Measurements from ENCODE around the gene PTTG2. TPM values are rescaled to one million over a fixed set of nuclear protein-coding genes. Genes with fewer than 3 reads are reported as not detected.
A peak's percentile ranks its signal among the peaks of the same experiment; 100 is the strongest.

Gene PTTG2
- total RNA-seq, 1 experiment from 2014 or later: not detected

DNA sequence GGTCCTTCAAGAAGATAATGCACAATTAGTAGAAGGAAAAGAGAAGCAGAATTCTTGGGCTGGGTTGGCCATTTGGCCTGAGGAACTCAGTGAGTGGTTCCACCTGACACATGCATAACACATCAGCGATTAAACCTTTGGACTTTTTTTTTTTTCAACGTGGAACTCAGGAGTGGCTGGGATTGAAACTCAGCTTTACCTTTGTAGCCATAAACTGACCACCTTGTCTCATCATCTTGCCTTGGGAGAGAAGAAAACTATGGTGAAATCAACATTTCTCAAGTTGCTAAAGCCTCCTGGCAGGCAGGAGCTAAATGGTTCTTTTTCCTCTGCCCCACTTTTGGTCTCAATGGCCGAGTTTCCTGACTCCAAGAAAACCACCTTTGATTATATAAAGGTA, 16.3 kb downstream of the PTTG2 start:
- peak overlapping the region; percentile 64 for H3K9ac ChIP-seq (ENCODE audit: low read length)
- no peaks in the 10 kb centered on the region for H3K9me2 ChIP-seq (replicated peaks; ENCODE audit: insufficient read depth, low read length)
- H4K20me1 ChIP-seq (ENCODE audit: insufficient read depth, low read depth, low read length): no peaks in the 10 kb centered on the region
- H3K36me3 ChIP-seq (ENCODE audit: insufficient read depth, low read length): no peaks in the 10 kb centered on the region
- H3K9me3 ChIP-seq (ENCODE audit: low read length): no peaks in the 10 kb centered on the region
- no peak overlapping the region for H2AFZ ChIP-seq (ENCODE audit: low read length)
- peaks cover 34% of the 10 kb centered on the region for H3K4me1 ChIP-seq (ENCODE audit: low read length)
- H3K4me2 ChIP-seq (ENCODE audit: low read depth, low read length, poor library complexity, severe bottlenecking): peak overlapping the region; percentile 61
- no peak for DNase-seq
- peaks cover 38% of the 10 kb centered on the region for H3K79me2 ChIP-seq (ENCODE audit: low read length)
- no peaks in the 10 kb centered on the region for H3K27me3 ChIP-seq (ENCODE audit: low read length)
- H3K4me3 ChIP-seq (ENCODE audit: low read length): peak overlapping the region; percentile 55
- H3K27ac ChIP-seq (ENCODE audit: low read length): no peak overlapping the region

DNA sequence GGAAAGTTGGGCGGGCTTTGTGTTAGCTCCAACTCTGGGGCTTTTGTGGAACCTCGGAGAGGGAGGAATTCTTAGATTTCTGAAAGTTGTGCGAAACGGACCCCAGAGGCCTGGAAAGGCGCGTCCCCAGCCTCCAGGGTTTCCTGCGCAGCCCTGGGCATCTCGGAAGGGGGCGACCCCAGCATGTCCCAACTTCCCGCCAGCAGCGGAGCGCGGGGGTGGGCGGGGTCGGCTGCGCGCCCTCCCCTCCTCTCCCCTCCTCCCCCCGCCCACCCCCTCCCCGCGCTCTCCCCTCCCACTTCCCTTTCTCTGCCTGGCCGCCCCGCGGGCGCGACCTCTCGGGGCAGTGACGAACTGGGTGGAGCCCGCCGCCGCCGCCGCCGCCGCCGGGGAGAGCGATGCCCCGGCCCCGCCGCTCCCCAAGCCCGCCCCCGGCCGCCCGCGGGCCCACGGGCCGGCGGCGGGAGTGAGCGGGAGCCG, 16.8 kb downstream of the PTTG2 start:
- peak overlapping the region; percentile 78 for H3K9ac ChIP-seq (ENCODE audit: low read length)
- H4K20me1 ChIP-seq (ENCODE audit: insufficient read depth, low read depth, low read length): no peaks in the 10 kb centered on the region
- H3K9me2 ChIP-seq (replicated peaks; ENCODE audit: insufficient read depth, low read length): no peaks in the 10 kb centered on the region
- no peaks in the 10 kb centered on the region for H3K36me3 ChIP-seq (ENCODE audit: insufficient read depth, low read length)
- no peaks in the 10 kb centered on the region for H3K27me3 ChIP-seq (ENCODE audit: low read length)
- no peak overlapping the region for H3K27ac ChIP-seq (ENCODE audit: low read length)
- H3K4me3 ChIP-seq (ENCODE audit: low read length): peak overlapping the region; percentile 80
- peak; percentile 92 for DNase-seq
- H3K9me3 ChIP-seq (ENCODE audit: low read length): no peaks in the 10 kb centered on the region
- H3K4me2 ChIP-seq (ENCODE audit: low read depth, low read length, poor library complexity, severe bottlenecking): peak overlapping the region; percentile 81
- peaks cover 44% of the 10 kb centered on the region for H3K79me2 ChIP-seq (ENCODE audit: low read length)
- peaks cover 34% of the 10 kb centered on the region for H3K4me1 ChIP-seq (ENCODE audit: low read length)
- peak overlapping the region; percentile 87; the same call in 1 of the 2 replicates for H2AFZ ChIP-seq (ENCODE audit: low read length)

DNA sequence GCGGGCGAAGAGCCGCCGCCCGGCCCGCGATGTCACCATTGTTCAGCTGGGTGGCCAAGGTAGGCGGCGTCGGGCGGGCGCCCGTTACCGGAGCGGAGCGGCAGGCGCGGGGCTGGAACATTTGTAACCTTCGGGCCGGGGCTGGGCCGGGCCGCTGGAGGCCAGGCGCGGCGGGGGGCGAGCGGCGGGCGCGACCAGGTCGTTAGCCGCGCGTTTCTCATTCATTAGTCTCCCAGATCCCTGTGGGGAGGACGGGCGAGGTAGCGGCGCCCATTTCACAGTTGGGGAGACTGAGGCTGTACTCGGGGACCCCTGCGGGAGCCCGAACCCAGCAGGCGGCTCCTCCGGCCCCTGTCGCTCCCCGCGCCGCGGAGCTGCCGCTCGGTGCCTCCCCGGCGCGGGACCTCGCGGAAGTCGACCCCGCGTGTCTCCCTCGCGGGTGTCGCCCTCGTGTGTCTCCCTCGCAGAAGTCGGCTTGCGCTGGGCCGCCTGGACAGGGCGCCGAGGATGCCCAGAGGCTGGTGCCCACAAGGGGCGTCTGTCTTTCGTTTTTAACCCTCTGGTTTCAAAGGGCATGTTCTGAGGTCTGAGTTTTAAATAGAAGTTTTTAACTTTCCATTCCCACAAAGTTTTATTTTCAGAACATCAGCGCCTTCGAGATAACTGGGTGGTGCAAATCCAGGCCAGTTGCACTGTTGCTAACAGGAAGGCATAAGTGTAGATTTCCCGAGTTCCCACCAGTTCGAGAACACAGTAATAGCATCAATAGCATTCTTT, 17.5 kb downstream of the PTTG2 start:
- Histone ChIP-seq H3K4me2 (ENCODE audit: low read depth, low read length, poor library complexity, severe bottlenecking) (peak overlapping the region; percentile 81), H3K27ac (ENCODE audit: low read length) (no peak overlapping the region), H3K9me2 (replicated peaks; ENCODE audit: insufficient read depth, low read length) (no peaks in the 10 kb centered on the region), H3K9me3 (ENCODE audit: low read length) (no peaks in the 10 kb centered on the region), H3K36me3 (ENCODE audit: insufficient read depth, low read length) (no peaks in the 10 kb centered on the region), H2AFZ (ENCODE audit: low read length) (peak overlapping the region; percentile 87; the same call in 1 of the 2 replicates), H3K4me1 (ENCODE audit: low read length) (peaks cover 34% of the 10 kb centered on the region), H4K20me1 (ENCODE audit: insufficient read depth, low read depth, low read length) (no peaks in the 10 kb centered on the region), H3K27me3 (ENCODE audit: low read length) (no peaks in the 10 kb centered on the region), H3K9ac (ENCODE audit: low read length) (peak overlapping the region; percentile 78), H3K4me3 (ENCODE audit: low read length) (peak overlapping the region; percentile 80), H3K79me2 (ENCODE audit: low read length) (peaks cover 50% of the 10 kb centered on the region)
- peak; percentile 68 for DNase-seq

DNA sequence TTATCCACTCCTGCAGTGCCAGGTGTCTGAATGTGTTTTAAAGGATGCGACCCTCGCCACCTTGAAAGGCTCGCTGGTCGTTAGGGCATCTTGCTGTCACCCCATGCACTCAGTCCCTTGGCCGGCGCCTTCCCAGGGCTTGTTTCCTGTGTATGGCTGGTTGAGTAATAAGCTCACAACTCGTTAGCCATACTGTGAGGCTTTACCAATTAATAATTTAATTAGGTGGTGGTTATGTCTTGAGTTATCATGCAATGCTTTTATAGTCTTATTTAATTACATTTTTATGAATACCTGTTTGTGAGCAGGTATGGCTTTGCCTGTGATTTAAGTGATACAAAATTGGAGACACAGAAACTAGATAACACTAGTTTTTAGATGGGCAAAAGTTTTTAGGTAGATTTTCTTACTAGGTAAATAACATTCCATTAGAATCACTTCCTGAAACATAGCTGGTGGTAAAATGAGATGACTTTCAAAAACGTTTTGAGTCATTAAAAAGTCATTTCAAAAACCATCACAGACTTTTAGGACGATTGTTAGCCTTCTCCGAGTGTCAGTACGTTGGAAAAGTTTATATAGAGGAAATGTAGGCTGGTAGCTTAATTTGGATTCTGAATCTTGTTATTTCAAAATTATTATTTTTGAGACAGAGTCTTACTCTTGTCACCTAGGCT, 18.2 kb downstream of the PTTG2 start:
- Histone ChIP-seq H3K4me1 (ENCODE audit: low read length) (peaks cover 34% of the 10 kb centered on the region), H3K36me3 (ENCODE audit: insufficient read depth, low read length) (no peaks in the 10 kb centered on the region), H3K9ac (ENCODE audit: low read length) (peak overlapping the region; percentile 78), H3K27me3 (ENCODE audit: low read length) (no peaks in the 10 kb centered on the region), H3K27ac (ENCODE audit: low read length) (no peak overlapping the region), H3K4me2 (ENCODE audit: low read depth, low read length, poor library complexity, severe bottlenecking) (peak overlapping the region; percentile 81), H3K9me2 (replicated peaks; ENCODE audit: insufficient read depth, low read length) (no peaks in the 10 kb centered on the region), H3K9me3 (ENCODE audit: low read length) (no peaks in the 10 kb centered on the region), H2AFZ (ENCODE audit: low read length) (no peak overlapping the region), H3K79me2 (ENCODE audit: low read length) (peaks cover 53% of the 10 kb centered on the region), H3K4me3 (ENCODE audit: low read length) (peak overlapping the region; percentile 80), H4K20me1 (ENCODE audit: insufficient read depth, low read depth, low read length) (no peaks in the 10 kb centered on the region)
- DNase-seq: peak; percentile 63

DNA sequence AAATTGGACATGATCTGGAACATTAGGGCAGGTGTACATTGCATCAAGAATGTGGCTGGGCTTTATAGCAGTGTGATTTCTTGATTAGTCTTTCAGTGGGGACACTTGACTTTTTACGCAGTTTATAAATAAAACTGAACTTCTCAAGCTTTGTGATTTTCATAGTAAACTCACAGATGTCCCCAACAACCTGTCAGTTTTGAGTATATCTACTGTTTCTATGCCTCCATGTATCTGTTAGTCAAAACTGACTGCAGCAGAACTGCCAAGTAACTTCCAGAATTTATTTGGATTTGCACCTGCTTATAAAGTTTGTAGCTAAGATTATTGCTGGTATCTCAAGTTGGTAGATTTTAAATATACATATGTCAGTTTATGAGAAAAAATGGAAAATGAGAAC, 20.0 kb downstream of the PTTG2 start:
- Histone ChIP-seq H3K36me3 (ENCODE audit: insufficient read depth, low read length) (no peaks in the 10 kb centered on the region), H3K9me2 (replicated peaks; ENCODE audit: insufficient read depth, low read length) (no peaks in the 10 kb centered on the region), H3K79me2 (ENCODE audit: low read length) (peaks cover 67% of the 10 kb centered on the region), H2AFZ (ENCODE audit: low read length) (no peak overlapping the region), H3K9ac (ENCODE audit: low read length) (no peak overlapping the region), H3K4me1 (ENCODE audit: low read length) (peaks cover 34% of the 10 kb centered on the region), H3K27ac (ENCODE audit: low read length) (no peak overlapping the region), H3K27me3 (ENCODE audit: low read length) (no peaks in the 10 kb centered on the region), H4K20me1 (ENCODE audit: insufficient read depth, low read depth, low read length) (no peaks in the 10 kb centered on the region), H3K9me3 (ENCODE audit: low read length) (no peaks in the 10 kb centered on the region), H3K4me2 (ENCODE audit: low read depth, low read length, poor library complexity, severe bottlenecking) (no peak overlapping the region), H3K4me3 (ENCODE audit: low read length) (no peak overlapping the region)
- no peak for DNase-seq

DNA sequence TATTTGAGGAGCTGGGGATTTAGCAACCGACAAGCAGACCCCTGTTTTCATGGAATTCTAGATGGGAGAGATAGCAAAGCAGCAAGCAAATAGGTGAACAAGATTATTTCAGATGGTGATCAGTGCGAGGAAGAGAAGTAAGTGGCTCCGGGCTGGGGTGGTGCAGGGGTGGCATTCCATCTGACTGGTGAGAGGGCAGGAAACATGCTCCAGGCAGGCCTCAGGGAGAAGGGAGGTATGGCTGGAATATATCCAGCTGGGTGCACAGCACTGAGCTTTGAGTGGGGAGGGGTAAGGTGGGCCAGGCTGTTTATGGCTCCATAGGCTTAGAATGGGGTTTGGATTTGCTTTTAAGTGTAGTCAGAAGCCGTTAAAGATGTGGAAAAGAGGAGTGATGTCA, 21.2 kb downstream of the PTTG2 start:
- no peak for DNase-seq
- Histone ChIP-seq H3K9me2 (replicated peaks; ENCODE audit: insufficient read depth, low read length) (no peaks in the 10 kb centered on the region), H3K4me3 (ENCODE audit: low read length) (no peak overlapping the region), H3K9ac (ENCODE audit: low read length) (no peak overlapping the region), H3K4me2 (ENCODE audit: low read depth, low read length, poor library complexity, severe bottlenecking) (no peak overlapping the region), H3K36me3 (ENCODE audit: insufficient read depth, low read length) (no peaks in the 10 kb centered on the region), H3K27me3 (ENCODE audit: low read length) (no peaks in the 10 kb centered on the region), H4K20me1 (ENCODE audit: insufficient read depth, low read depth, low read length) (no peaks in the 10 kb centered on the region), H3K79me2 (ENCODE audit: low read length) (peaks cover 76% of the 10 kb centered on the region), H3K9me3 (ENCODE audit: low read length) (no peaks in the 10 kb centered on the region), H3K4me1 (ENCODE audit: low read length) (peaks cover 32% of the 10 kb centered on the region), H3K27ac (ENCODE audit: low read length) (no peak overlapping the region), H2AFZ (ENCODE audit: low read length) (no peak overlapping the region)

DNA sequence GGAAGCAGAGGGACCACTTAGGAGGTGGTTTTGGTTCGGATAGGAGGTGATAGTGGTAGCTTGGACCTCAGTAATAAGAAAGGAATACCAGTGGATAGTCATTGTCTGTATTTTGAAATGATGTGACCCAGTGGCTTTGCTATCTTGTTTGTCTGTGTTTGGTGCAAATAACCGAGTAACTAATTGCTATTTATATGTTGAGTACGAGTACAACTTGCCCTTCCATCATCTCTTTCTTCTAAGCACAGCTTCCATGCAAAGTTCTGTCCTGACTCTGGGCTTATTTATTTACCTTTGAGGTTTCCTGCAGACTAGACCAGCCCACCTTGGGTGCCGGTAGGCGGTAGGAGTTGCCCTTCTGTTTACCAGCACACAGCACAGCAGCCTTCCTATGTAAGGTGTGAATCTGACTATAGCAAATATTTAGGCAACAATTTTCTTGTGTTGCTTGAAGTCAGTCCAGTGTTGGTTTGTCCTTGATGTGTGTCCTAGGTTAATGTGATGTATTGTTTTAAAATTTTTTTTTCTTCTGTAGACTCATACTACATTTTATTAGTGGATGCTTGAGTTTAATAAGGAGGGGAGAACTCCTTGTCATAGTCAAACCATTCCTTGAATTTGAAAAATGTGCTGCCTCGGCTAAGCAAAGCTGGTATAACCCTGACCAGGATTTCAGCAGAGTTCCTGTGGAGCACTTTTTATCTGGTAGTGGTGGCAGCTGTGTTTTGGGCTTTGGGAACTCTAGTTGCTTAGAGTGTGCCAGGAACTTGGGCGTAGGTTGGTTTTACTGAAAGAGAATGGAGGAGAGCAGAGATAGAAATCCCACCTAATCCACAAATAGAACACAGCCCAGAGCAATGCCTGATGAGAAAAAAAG, 21.9 kb downstream of the PTTG2 start:
- H3K9me3 ChIP-seq (ENCODE audit: low read length): no peaks in the 10 kb centered on the region
- peaks cover 76% of the 10 kb centered on the region for H3K79me2 ChIP-seq (ENCODE audit: low read length)
- no peaks in the 10 kb centered on the region for H3K9me2 ChIP-seq (replicated peaks; ENCODE audit: insufficient read depth, low read length)
- peaks cover 27% of the 10 kb centered on the region for H3K4me1 ChIP-seq (ENCODE audit: low read length)
- no peaks in the 10 kb centered on the region for H3K27me3 ChIP-seq (ENCODE audit: low read length)
- H3K27ac ChIP-seq (ENCODE audit: low read length): no peak overlapping the region
- no peak for DNase-seq
- no peak overlapping the region for H3K9ac ChIP-seq (ENCODE audit: low read length)
- no peak overlapping the region for H3K4me3 ChIP-seq (ENCODE audit: low read length)
- no peak overlapping the region for H2AFZ ChIP-seq (ENCODE audit: low read length)
- H4K20me1 ChIP-seq (ENCODE audit: insufficient read depth, low read depth, low read length): no peaks in the 10 kb centered on the region
- H3K36me3 ChIP-seq (ENCODE audit: insufficient read depth, low read length): no peaks in the 10 kb centered on the region
- no peak overlapping the region for H3K4me2 ChIP-seq (ENCODE audit: low read depth, low read length, poor library complexity, severe bottlenecking)

DNA sequence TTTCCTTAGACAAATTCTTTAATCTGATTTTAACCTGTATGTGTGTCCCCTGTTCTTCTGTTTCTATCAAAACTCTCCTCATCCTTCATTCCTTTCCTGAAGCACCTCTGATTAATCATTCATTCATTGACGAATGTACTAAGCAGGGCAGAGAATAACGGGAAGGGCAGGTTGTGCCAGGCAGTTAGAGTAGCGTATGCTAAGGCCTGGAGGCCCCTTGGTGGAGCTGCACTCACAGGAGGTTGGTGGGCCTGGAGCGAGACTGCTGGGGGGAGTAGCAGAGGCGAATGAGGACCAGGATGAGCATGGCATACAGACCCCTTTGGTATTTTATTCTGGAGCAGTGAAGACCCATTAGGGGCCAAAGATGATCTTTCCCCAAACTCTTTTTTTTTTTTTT, 22.5 kb downstream of the PTTG2 start:
- no peak overlapping the region for H3K4me3 ChIP-seq (ENCODE audit: low read length)
- H3K9me2 ChIP-seq (replicated peaks; ENCODE audit: insufficient read depth, low read length): no peaks in the 10 kb centered on the region
- no peak overlapping the region for H3K9ac ChIP-seq (ENCODE audit: low read length)
- no peak overlapping the region for H3K27ac ChIP-seq (ENCODE audit: low read length)
- H3K9me3 ChIP-seq (ENCODE audit: low read length): no peaks in the 10 kb centered on the region
- peaks cover 80% of the 10 kb centered on the region for H3K79me2 ChIP-seq (ENCODE audit: low read length)
- peaks cover 23% of the 10 kb centered on the region for H3K4me1 ChIP-seq (ENCODE audit: low read length)
- no peak for DNase-seq
- no peak overlapping the region for H2AFZ ChIP-seq (ENCODE audit: low read length)
- no peak overlapping the region for H3K4me2 ChIP-seq (ENCODE audit: low read depth, low read length, poor library complexity, severe bottlenecking)
- no peaks in the 10 kb centered on the region for H4K20me1 ChIP-seq (ENCODE audit: insufficient read depth, low read depth, low read length)
- H3K27me3 ChIP-seq (ENCODE audit: low read length): no peaks in the 10 kb centered on the region
- no peaks in the 10 kb centered on the region for H3K36me3 ChIP-seq (ENCODE audit: insufficient read depth, low read length)
